T-helper 17 cell (primary cell): ENCODE data around the gene CCNA2. TPM values are rescaled to one million over a fixed set of nuclear protein-coding genes. Genes with fewer than 3 reads are reported as not detected.

Experiments used
- ATAC-seq: fragments of 150-1000 bp; cut with Tn5 transposase; 2 replicates; pipeline ENCODE4 v1.10.0; 2021; ENCODE audit warnings: mild to moderate bottlenecking, moderate library complexity
- DNase-seq, 3 donors: peaks; one replicate each; pipeline versions ENCODE4 v3.0.0 to v3.0.0-alpha.2; 2020 to 2021
- H3K9me3 ChIP-seq: one replicate; pipeline ENCODE4 v1.7.0; 2013; ENCODE audit warnings: low read length, mild to moderate bottlenecking; ENCODE audit not compliant: control insufficient read depth, poor library complexity, severe bottlenecking
- H3K27ac Mint-ChIP-seq: one replicate; pipeline ENCODE4 v1.8.0; 2022; ENCODE audit warnings: mild to moderate bottlenecking, moderate library complexity, mixed read lengths
- H3K27me3 Mint-ChIP-seq: one replicate; pipeline ENCODE4 v1.8.0; 2022; ENCODE audit warnings: mixed read lengths
- H3K36me3 Mint-ChIP-seq: one replicate; pipeline ENCODE4 v1.8.0; 2022; ENCODE audit warnings: low read depth, mixed read lengths
- H3K4me1 Mint-ChIP-seq: one replicate; pipeline ENCODE4 v1.8.0; 2022; ENCODE audit warnings: mild to moderate bottlenecking, mixed read lengths
- H3K4me3 Mint-ChIP-seq: one replicate; pipeline ENCODE4 v1.8.0; 2022; ENCODE audit warnings: mild to moderate bottlenecking, moderate library complexity, mixed read lengths
- total RNA-seq, 4 donors: library from RNA in 2 of 4; stranded (reverse) in 2 of 4; gene quantifications; one replicate each; pipeline ENCODE4 v1.2.3 and lab custom pipeline; 2022 to 2026

CCNA2 gene
- total RNA-seq, 2 donors from 2014 or later, result 0.25 to 0.57 TPM

DNA sequence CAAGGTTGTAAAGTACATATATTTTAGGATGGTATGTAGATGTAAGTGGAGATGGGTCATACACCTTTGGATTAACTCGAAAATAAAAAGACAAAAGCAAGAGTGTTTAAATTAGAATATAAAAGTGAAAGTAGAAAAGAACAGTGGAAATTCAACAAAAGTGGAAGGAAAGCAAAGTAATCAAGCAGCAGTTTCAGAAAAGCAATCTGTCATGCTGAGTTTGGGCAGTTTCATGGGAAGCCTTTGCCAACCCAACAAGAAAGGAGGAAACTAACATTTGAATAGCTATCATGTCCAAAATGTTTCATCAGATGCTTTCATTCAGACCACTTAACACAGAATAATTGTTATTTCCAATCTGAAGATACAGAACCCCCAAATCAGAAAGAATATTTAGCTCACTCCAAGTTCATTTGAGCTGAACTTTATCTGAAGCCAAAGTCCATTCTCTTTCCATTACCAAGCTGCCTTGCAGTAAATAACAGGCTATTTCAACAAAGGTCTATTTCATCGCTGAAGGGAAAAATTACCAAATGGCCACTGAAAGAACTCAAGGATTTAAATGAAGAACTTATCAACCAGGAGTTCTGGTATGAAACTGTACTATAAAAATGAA, 24.4 kb downstream of the CCNA2 start:
- no peak for ATAC-seq
- DNase-seq, result no peak
- Mint-ChIP-seq H3K4me3 (peak overlapping the region; percentile 19), H3K27me3 (peaks cover 10% of the 10 kb centered on the region), H3K36me3 (peaks cover 4% of the 10 kb centered on the region), H3K27ac (peak overlapping the region; percentile 99), H3K4me1 (peaks cover 29% of the 10 kb centered on the region)
- H3K9me3 ChIP-seq, result no peaks in the 10 kb centered on the region

DNA sequence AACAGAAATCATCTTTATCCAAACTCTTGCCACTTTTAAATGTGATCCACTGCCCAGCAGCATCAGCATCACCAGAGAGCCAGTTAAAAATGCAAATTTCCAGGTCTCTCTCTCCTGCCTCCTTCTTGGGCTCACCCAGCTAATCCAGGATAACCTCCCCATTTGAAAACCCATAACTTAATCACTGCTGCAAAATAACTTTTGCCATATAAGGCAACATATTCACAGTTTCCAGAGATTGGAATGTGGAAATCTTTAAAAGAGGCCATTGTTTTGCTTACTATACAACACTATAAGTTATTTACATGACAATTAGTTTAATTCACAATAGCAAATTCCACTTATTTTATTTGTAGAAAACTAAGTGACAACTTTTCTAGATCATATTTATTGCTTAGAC, 27.4 kb downstream of the CCNA2 start:
- Mint-ChIP-seq H3K36me3 (peaks cover 4% of the 10 kb centered on the region), H3K27me3 (peaks cover 24% of the 10 kb centered on the region), H3K4me3 (peak overlapping the region; percentile 62), H3K27ac (no peak overlapping the region), H3K4me1 (peaks cover 20% of the 10 kb centered on the region)
- no peaks in the 10 kb centered on the region for H3K9me3 ChIP-seq
- no peak for ATAC-seq
- DNase-seq, result no peak

DNA sequence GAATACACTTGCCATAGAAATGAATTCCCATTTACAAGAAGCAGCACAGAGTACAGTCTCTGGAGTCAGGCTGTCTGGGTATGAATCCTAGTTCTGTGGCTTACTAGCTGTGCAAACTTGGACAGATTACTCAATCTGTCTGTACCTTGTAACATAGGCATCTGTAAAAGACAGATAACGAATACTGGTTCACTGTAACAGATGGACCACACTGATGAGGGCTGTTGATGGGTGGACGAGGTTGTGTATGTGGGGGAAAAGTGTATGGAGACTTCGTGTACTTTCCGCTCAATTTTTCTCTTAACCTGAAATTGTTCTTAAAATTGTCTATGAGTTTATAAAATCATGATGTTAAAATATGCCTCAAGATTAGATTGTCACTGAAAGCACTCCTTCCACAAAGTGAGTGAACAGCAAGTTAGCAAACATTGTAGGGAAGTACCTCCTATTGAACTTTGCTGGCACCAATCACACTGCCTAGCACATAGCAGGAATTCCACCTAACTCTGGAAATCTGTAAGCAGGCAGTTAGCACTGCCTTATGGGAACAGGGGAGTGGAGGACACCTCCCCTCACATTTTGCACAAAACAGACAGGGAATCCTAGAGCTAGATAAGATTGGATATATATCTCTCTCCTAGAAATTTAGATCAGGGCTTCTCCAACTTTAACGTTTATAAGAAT, 29.0 kb downstream of the CCNA2 start:
- ATAC-seq (no peak), DNase-seq (no peak)
- H3K4me3 Mint-ChIP-seq, result no peak overlapping the region
- no peak overlapping the region for H3K27ac Mint-ChIP-seq
- H3K36me3 Mint-ChIP-seq, result no peaks in the 10 kb centered on the region
- peaks cover 31% of the 10 kb centered on the region for H3K27me3 Mint-ChIP-seq
- no peaks in the 10 kb centered on the region for H3K9me3 ChIP-seq
- H3K4me1 Mint-ChIP-seq, result peaks cover 9% of the 10 kb centered on the region

DNA sequence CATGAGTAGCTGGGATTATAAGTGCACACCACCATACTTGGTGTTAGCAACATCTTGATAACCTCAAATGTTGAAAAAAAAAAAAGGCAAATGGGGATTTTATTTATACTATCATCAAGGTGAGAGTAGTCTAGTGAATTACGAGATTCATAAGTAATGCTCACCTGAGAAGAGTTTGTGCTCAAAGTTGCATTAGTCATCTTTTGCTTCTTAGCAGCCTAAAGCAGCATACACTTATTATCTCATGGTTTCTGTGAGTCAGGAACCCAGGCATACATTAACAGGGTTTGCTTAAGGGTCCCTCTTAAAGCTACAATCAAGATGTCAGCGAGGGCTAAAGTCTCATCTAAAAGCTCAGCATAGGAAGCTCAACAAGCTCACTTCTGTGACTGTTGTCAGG, 30.7 kb downstream of the CCNA2 start:
- Mint-ChIP-seq H3K4me1 (peaks cover 6% of the 10 kb centered on the region), H3K4me3 (no peak overlapping the region), H3K27ac (no peak overlapping the region), H3K27me3 (peaks cover 48% of the 10 kb centered on the region), H3K36me3 (peaks cover 2% of the 10 kb centered on the region)
- ATAC-seq, result no peak
- no peak for DNase-seq
- H3K9me3 ChIP-seq, result no peaks in the 10 kb centered on the region

DNA sequence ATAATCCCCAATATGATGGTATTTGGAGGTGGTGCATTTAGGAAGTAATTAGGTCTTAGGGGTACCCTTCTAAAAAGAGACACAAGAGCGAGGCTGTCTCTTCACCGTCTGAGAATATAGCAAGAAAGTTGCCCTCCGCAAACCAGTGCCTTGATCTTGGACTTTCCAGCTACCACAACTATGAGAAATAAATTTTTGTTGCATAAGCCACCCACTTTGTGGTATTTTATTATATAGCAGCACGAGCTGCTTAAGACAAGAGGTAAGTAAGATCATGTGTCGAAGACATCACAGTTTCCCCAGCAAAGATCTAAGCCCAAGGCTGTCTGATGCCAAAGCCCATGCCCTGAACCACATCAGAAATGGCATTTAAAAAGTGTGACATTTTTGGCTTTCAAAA, 32.2 kb downstream of the CCNA2 start:
- peaks cover 2% of the 10 kb centered on the region for H3K36me3 Mint-ChIP-seq

DNA sequence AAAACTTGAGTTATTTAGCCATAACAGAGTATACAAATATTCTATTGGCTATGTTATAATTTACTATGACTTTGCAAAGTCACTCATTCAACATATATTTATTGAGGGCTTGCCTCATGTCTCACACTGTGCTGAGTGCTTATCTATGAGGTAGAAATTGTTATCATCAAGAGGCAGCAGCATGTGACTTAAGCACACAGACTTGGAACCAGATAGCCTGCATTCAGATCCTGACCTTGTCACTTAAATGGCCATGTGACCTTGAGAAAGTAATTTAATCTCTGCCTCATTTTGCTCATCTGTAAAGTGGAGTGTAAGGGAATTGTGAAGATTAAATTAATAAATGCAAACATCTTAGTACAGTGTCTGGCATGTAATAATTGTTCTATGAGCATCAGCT, 32.7 kb downstream of the CCNA2 start:
- Mint-ChIP-seq H3K27me3 (peaks cover 62% of the 10 kb centered on the region), H3K4me3 (no peak overlapping the region), H3K36me3 (peaks cover 2% of the 10 kb centered on the region), H3K27ac (no peak overlapping the region), H3K4me1 (peaks cover 4% of the 10 kb centered on the region)
- ATAC-seq (no peak), DNase-seq (no peak)
- no peaks in the 10 kb centered on the region for H3K9me3 ChIP-seq

More for the DNA sequence above, 32.2 kb downstream of the CCNA2 start:
- ATAC-seq (no peak), DNase-seq (no peak)
- Mint-ChIP-seq H3K4me1 (peaks cover 6% of the 10 kb centered on the region), H3K27ac (no peak overlapping the region), H3K4me3 (no peak overlapping the region), H3K27me3 (peaks cover 61% of the 10 kb centered on the region)
- H3K9me3 ChIP-seq, result no peaks in the 10 kb centered on the region

DNA sequence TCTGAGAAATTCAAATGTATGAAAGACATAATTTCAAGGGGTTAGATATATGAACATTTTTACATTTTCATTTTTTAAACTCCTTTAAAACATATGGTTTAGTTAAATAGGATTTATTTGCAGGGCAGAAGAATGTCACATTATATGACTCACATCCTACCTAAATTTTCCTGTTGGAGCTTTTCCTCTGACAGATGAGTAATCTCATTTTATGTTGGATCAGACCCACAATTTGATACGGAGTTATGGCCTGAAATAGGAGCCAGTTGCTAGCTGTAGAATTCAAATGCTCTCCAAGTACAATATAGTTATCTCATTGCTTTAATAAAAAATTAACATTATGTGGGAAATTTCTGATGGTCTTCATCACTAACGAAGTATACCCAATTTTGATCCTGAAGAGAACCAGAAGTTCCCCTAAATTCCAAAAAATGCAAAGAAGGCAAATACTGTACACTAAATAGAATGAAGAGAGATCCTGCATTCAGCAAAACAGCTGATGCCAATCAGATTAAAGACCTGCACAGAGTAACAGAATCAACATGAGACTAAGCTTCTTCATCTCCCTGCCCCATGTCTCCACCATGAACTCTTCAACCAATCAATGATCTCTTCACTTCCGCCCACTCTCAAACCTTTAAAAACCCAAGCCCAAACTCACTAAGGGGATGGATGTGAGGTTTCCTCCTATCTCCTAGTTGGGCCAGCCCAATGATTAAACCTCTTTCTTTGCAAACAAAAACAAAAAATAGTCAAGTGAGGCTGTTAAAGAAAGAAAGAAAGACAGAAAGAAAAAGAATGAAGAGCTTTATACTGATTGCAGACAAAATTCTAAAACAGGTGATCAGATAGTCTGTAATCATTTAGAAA, 33.5 kb downstream of the CCNA2 start:
- DNase-seq (no peak), ATAC-seq (no peak)
- no peaks in the 10 kb centered on the region for H3K9me3 ChIP-seq
- Mint-ChIP-seq H3K36me3 (peaks cover 5% of the 10 kb centered on the region), H3K27me3 (peaks cover 69% of the 10 kb centered on the region), H3K4me1 (no peaks in the 10 kb centered on the region), H3K4me3 (no peak overlapping the region), H3K27ac (no peak overlapping the region)

DNA sequence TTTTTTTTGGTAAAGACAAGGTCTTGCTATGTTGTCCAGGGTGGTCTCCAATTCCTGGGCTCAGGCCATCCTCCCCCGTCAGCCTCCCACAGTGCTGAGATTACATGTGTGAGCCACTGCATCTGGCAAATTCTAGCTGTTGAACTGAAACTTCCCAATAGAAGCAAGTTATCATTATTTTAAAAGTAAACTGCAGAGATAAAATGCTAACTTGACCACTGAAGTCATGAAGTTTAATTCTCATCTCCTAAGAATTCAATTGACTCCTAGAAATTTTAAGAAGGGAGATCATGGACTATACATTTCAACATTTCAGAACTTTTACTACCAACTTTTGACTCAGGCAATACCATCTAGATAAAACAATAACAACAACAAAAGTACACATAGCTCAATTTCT, 34.2 kb downstream of the CCNA2 start:
- ATAC-seq, result no peak
- Mint-ChIP-seq H3K27ac (no peak overlapping the region), H3K4me3 (no peak overlapping the region), H3K27me3 (peaks cover 72% of the 10 kb centered on the region), H3K4me1 (no peaks in the 10 kb centered on the region), H3K36me3 (peaks cover 5% of the 10 kb centered on the region)
- no peak for DNase-seq
- H3K9me3 ChIP-seq, result no peaks in the 10 kb centered on the region

DNA sequence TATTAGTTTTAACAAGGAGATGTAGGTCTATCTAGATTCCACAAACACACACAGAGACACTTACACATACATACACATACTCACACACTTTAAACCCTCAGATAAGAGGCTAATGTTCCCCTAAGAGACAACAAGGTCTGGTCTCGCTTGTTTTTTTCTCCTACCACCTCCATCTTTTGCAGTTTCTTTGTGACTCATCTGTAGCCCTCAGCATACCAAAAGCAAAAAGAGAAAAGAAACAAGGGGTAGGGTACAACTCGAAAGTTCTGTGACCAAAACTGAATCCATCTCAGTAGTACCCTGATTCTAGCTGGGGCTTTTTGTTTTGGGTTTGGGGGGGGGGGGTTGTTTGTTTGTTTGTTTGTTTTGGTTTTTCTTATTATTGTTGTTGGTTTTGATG, 34.8 kb downstream of the CCNA2 start:
- Mint-ChIP-seq H3K27ac (no peak overlapping the region), H3K36me3 (peaks cover 5% of the 10 kb centered on the region), H3K4me3 (no peak overlapping the region), H3K4me1 (no peaks in the 10 kb centered on the region), H3K27me3 (peaks cover 69% of the 10 kb centered on the region)
- no peak for ATAC-seq
- DNase-seq, result no peak
- H3K9me3 ChIP-seq, result no peaks in the 10 kb centered on the region

DNA sequence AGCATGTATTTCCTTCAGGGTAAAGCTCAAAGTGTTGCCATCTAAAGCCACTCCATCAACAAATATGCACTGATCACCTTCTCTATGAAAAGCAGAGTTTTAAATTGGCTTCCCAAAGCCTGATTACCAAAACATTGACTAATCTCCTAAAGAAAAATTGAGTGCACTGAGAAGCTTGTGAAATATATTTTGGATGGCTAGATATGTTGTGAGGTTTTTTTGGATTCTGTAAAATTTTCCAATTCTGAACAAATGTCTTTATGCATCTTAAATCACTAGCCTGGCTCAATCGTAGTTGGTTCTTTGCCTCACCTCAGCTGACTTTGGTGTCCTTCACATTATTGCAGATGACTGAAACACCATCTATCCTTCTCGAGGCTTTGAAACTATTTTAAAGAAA, 37.5 kb downstream of the CCNA2 start:
- H3K27ac Mint-ChIP-seq, result no peak overlapping the region
- H3K27me3 Mint-ChIP-seq, result peaks cover 64% of the 10 kb centered on the region
- DNase-seq (no peak), ATAC-seq (no peak)
- H3K36me3 Mint-ChIP-seq, result peaks cover 6% of the 10 kb centered on the region
- no peaks in the 10 kb centered on the region for H3K4me1 Mint-ChIP-seq
- no peaks in the 10 kb centered on the region for H3K9me3 ChIP-seq
- no peak overlapping the region for H3K4me3 Mint-ChIP-seq

DNA sequence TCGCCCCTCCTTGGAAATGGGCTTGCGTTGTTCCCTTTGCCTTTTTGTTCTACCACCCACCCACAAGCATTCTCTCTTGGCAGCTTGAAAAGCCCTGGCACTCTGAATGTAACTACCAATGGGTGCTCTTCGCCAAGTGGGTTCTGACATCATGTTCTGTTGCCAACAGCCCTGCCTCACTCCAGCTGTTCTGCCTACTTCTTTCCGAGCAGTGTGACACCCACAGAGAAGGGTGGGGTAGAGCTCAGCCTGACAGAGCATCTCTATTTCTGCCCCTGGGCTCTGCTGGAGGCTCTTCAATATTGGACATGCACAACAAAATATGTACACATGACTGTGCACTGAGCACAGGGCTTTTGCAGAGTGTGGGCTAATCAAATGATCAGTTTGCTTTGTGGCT, 38.2 kb downstream of the CCNA2 start:
- ATAC-seq (no peak), DNase-seq (no peak)
- H3K4me3 Mint-ChIP-seq, result no peak overlapping the region
- no peaks in the 10 kb centered on the region for H3K9me3 ChIP-seq
- no peaks in the 10 kb centered on the region for H3K4me1 Mint-ChIP-seq
- H3K36me3 Mint-ChIP-seq, result peaks cover 6% of the 10 kb centered on the region
- no peak overlapping the region for H3K27ac Mint-ChIP-seq
- H3K27me3 Mint-ChIP-seq, result peaks cover 69% of the 10 kb centered on the region

DNA sequence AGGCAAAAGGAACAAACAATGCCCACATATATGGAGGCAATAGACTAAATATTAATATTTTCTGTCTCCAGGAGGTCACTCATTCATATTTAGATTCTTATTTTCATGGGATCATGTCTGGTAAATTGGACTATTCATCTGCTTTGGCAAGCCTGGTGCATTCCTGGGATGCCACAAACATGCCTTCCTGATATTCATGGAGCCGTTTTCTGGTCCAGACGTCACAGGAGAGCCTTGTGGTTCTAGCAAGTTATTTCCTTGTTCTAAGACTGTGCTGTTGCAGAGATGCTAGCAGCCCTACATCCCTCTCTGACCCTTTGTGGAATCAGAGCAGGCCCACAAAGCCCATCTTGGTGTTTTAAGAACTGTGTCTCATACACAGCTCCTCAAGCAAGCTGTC, 38.7 kb downstream of the CCNA2 start:
- no peak overlapping the region for H3K4me3 Mint-ChIP-seq
- H3K4me1 Mint-ChIP-seq, result no peaks in the 10 kb centered on the region
- no peak overlapping the region for H3K27ac Mint-ChIP-seq
- H3K9me3 ChIP-seq, result no peaks in the 10 kb centered on the region
- H3K36me3 Mint-ChIP-seq, result peaks cover 6% of the 10 kb centered on the region
- ATAC-seq (no peak), DNase-seq (no peak)
- H3K27me3 Mint-ChIP-seq, result peaks cover 69% of the 10 kb centered on the region

DNA sequence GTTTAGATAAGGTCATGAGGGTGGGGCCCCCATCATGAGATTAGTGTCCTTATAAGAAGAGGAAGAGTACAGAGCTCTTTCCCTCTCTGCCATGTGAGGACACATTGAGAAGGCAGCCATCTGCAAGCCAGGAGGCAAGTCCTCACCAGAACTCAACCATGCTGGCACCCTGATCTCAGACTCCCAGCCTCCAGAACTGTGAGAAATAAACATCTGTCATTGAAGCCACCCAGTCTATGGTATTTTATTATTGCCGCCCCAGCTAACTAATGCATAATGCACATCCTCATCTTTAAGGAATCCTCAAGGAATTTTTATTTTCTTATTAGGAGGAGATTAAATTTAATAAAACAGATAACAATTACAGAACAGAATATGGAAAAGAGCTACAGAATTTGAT, 39.3 kb downstream of the CCNA2 start:
- H3K27ac Mint-ChIP-seq, result no peak overlapping the region
- ATAC-seq (no peak), DNase-seq (no peak)
- peaks cover 6% of the 10 kb centered on the region for H3K36me3 Mint-ChIP-seq
- peaks cover 67% of the 10 kb centered on the region for H3K27me3 Mint-ChIP-seq
- no peaks in the 10 kb centered on the region for H3K9me3 ChIP-seq
- no peaks in the 10 kb centered on the region for H3K4me1 Mint-ChIP-seq
- H3K4me3 Mint-ChIP-seq, result no peak overlapping the region
